Measurements from ENCODE around the gene TBC1D26.
"Not testable (repeated sequence)": the region's sequence is repeated elsewhere in the genome, so short reads cannot be mapped to it uniquely, and the experiment has no call there.

TBC1D26 gene

DNA sequence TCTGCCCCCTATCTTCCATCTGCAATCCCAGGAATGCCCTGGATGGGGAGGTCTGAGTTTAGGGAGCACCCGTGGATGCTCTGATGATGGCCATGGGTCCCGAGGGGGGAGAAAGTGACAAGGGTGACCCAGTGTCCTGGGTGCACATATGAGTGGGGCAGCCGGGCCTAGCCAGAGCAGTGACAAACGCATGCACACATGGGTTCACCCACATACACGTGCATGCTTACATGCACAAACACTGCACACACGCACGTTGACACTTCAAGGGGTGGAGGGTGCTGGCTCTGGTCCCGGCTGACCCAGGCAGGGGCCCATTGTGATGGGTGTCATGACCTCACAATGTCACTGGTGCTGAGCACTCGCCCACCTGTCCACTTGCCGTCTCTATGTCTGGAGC lies at the start of gene TBC1D26:
TSS of gene TBC1D26 (plus strand) at position 384 of the 400 bp plus-strand sequence. CDS start 3,066 bp downstream, outside the sequence.
- DNase-seq; H3K36me3 Mint-ChIP-seq (ENCODE audit: low read depth); H3K27me3 Mint-ChIP-seq; H3K9me3 Mint-ChIP-seq; H3K27ac Mint-ChIP-seq; H3K4me3 Mint-ChIP-seq; H3K4me1 Mint-ChIP-seq (ENCODE audit: low read depth): not testable (repeated sequence)

DNA sequence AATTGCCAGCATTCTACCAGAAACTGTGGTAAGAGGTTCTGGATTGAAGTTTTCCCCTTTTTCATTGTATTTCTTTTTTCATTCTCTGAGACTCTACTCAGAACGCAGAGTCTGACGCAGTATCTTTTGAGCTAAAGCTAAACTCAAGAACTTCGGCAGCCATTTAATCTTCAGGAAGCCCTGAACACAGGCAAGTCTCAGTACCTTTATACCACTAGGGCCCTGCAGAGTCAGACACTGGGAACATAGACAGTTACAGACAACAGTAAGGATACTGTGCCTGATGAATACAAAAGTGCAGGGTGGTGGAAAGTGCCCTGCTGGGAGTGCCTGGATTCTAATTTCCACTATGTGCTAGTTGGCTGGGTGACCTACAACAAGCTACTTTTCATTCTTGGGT lies 48.9 kb upstream of the TBC1D26 start:
- not testable (repeated sequence) for H3K27me3 Mint-ChIP-seq, DNase-seq

DNA sequence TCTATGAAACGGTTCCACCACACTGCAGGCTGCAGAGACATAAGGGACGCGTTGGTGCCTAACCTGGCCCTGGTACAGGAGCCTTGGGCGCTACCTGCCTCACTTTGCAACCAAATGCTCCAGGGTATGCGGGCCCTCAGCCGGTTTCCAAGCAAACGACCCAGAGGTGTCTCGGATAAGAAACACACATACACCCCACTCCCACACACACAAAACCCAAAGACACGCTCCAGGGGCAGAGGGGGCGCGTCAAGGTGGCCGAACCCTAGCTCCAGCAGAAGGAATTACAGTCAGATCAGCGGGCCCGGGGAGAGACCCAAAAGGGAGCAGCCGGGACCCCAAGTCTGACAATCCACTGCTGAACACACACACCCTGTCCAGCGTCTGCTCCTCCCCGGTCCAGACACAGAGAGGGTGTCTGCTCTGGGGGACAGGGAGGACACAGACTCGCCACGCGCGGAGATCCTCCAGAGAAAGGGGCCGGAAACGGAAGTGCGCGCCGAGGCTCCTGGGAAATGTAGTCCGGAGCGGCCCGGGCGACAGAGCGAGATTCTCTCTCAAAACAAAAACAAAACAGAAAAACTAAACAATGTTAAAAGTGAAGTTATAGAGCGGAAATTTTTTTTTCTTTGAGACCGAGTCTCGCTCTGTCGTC lies 48.1 kb upstream of the TBC1D26 start, which contains the start of gene TRIM16:
TSS of gene TRIM16 (minus strand) at position 488 of the 655 bp plus-strand sequence. CDS start 32,702 bp downstream, outside the sequence.
- H3K9me3 Mint-ChIP-seq, H3K27me3 Mint-ChIP-seq: not testable (repeated sequence)
- Mint-ChIP-seq H3K27ac (peak within 1 kb of the TSS; percentile 94), H3K4me1 (ENCODE audit: low read depth) (peaks cover 28% of the 10 kb centered on the region), H3K36me3 (ENCODE audit: low read depth) (peaks cover 22% of the 10 kb centered on the region), H3K4me3 (peak within 1 kb of the TSS; percentile 95)
- peak; percentile 89 for DNase-seq

More for the DNA sequence above, 48.9 kb upstream of the TBC1D26 start:
- Mint-ChIP-seq H3K36me3 (ENCODE audit: low read depth) (peaks cover 26% of the 10 kb centered on the region), H3K4me1 (ENCODE audit: low read depth) (peaks cover 28% of the 10 kb centered on the region), H3K27ac (peak overlapping the region; percentile 94), H3K4me3 (peak overlapping the region; percentile 95)
- not testable (repeated sequence) for H3K9me3 Mint-ChIP-seq

DNA sequence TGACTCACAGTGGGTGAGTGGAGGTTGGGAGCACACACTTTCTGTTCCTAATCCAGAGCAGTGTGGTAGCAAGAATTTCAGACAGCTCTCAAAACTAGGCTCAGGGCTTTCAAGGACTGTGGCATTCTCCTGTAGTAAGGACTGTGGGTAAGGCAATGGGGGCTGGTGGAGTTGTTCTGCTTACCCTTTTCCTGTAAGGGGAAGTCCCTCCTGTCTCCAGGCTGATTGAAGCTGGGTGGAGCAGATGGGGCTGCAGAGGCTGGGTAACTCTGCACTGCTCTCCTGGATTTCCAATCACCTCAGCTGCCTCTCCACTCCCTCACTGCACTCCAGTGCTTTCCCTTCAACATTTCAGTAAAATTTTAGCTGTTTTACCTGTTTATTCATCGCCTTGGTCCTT lies 44.6 kb upstream of the TBC1D26 start:
- H3K27me3 Mint-ChIP-seq; H3K36me3 Mint-ChIP-seq (ENCODE audit: low read depth); H3K9me3 Mint-ChIP-seq; H3K4me3 Mint-ChIP-seq; DNase-seq; H3K27ac Mint-ChIP-seq: not testable (repeated sequence)
- H3K4me1 Mint-ChIP-seq (ENCODE audit: low read depth) = peaks cover 19% of the 10 kb centered on the region

DNA sequence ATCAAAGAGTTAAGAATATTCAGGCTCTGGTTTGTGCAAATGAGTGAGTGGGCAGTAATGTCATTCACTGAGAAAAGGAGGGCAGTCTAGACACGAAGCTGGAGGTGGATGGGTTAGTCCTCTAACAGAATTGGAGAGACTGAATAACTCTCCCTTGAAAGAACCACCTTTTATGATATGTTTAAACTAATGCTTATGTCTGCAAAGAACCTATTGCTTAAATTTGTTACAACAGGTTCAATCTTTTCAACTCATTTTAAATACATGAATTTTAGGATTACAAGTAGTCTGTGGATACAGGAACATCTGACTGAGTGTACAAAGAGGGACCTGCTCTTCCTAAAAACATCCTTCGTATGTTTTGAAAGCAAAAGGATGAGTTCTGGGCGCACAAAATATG lies 33.1 kb upstream of the TBC1D26 start:
- H3K4me3 Mint-ChIP-seq = peak overlapping the region; percentile 84
- H3K36me3 Mint-ChIP-seq (ENCODE audit: low read depth) = peaks cover 30% of the 10 kb centered on the region
- H3K4me1 Mint-ChIP-seq (ENCODE audit: low read depth) = peaks cover 15% of the 10 kb centered on the region
- not testable (repeated sequence) for H3K27me3 Mint-ChIP-seq, DNase-seq, H3K9me3 Mint-ChIP-seq
- peak overlapping the region; percentile 90 for H3K27ac Mint-ChIP-seq

DNA sequence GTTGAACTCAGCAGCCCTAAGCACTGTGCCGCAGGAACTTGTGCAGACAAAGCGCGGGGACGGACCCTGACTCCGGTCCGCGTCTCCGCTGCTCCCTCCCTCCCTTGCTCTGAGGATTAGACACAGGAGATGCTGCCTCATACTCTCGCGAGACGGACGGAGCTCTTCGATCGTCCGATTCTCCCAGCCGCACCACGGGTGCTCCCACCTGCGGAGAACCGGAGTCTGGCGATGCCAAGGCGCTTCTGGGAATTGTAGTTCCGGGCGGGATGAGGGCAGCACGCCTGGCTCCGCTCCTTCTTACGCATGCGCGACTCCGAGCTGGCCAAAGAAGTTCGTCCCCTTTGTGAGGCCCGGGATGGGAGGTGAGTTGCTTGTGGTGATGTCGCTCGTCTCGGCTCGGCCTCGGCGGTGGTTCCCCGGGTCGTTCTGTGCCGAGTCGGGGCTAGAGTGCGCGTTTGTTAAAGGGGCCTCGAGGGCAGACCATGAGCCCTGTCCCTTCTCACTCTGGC lies 32.6 kb upstream of the TBC1D26 start, which contains the start of gene ZNF286A:
TSS of gene ZNF286A (plus strand) at position 340 of the 512 bp plus-strand sequence. CDS start 578 bp downstream, outside the sequence.
- H3K27ac Mint-ChIP-seq = peak within 1 kb of the TSS; percentile 90
- DNase-seq = peak; percentile 92
- H3K9me3 Mint-ChIP-seq, H3K27me3 Mint-ChIP-seq: not testable (repeated sequence)
- H3K4me3 Mint-ChIP-seq = peak within 1 kb of the TSS; percentile 84
- peaks cover 32% of the 10 kb centered on the region for H3K36me3 Mint-ChIP-seq (ENCODE audit: low read depth)
- peaks cover 15% of the 10 kb centered on the region for H3K4me1 Mint-ChIP-seq (ENCODE audit: low read depth)

DNA sequence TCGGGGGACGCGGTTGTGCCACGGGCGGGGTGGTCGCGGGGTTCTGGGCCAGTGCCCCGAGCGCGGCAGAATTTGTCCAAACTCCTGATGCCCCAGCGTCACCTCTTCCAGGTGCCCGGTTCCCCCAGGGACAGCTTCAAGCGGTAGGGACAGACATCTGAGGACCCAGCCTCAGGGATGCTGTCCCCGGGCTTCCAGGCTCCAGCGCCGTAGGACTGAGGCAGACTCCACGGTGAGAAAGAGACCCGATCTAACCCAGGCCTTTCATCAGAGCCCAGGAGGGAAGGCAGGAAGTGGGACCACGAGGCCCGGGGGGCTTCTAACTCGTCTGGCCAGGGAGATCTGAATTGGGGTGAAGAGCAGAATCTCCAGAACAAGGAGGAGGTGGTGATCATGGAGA lies 32.1 kb upstream of the TBC1D26 start:
- H3K9me3 Mint-ChIP-seq = not testable (repeated sequence)

DNA sequence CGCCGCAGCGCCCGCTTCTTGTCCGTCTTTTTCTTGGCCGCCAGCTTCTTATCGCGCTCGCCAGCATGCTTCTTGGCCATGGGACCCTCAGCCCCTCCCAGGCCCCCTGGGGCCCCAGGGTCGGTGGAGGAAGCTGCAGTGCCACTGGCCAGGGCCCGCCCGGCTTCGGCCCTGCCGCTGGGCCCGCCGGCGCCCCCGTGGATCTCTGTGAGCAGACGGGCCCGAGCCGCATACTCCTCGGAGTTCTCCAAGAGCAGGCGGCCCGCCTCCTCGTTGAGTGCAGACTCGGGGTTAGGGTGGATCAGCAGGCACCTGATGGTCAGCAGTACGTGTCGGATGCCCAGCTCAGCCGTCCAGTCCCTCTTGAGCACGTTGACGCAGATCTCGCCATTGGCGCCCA lies 27.8 kb upstream of the TBC1D26 start:
- Mint-ChIP-seq H3K9me3 (peaks cover 17% of the 10 kb centered on the region), H3K36me3 (ENCODE audit: low read depth) (peaks cover 73% of the 10 kb centered on the region), H3K4me1 (ENCODE audit: low read depth) (peaks cover 10% of the 10 kb centered on the region)
- H3K4me3 Mint-ChIP-seq, H3K27me3 Mint-ChIP-seq, H3K27ac Mint-ChIP-seq, DNase-seq: not testable (repeated sequence)

More for the DNA sequence above, 32.1 kb upstream of the TBC1D26 start:
- H3K4me1 Mint-ChIP-seq (ENCODE audit: low read depth) = peaks cover 15% of the 10 kb centered on the region
- H3K27ac Mint-ChIP-seq = peak overlapping the region; percentile 90
- not testable (repeated sequence) for DNase-seq, H3K27me3 Mint-ChIP-seq
- H3K4me3 Mint-ChIP-seq = peak overlapping the region; percentile 84
- peaks cover 36% of the 10 kb centered on the region for H3K36me3 Mint-ChIP-seq (ENCODE audit: low read depth)

DNA sequence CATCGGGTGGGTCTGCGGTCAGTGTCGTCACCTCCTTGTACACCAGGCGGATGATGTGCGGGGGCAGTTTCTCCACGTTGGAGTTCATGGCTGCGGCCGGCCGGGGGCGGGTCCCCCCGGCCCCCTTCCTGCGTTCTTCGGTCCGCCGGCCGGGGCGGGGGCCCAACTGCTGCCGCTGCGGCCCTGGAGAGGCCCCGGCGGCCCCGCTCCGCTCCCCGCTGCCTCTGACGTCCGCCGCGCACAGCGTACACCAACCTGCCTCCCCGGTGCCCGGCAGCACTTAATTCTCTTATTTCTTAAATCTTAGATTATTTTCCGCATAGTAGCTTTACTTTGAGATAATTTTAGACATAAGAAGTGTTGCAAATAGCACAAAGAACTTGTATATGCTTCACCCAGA lies 27.3 kb upstream of the TBC1D26 start:
- peaks cover 21% of the 10 kb centered on the region for H3K9me3 Mint-ChIP-seq
- H3K4me3 Mint-ChIP-seq; DNase-seq; H3K27ac Mint-ChIP-seq; H3K27me3 Mint-ChIP-seq; H3K4me1 Mint-ChIP-seq (ENCODE audit: low read depth): not testable (repeated sequence)
- peaks cover 74% of the 10 kb centered on the region for H3K36me3 Mint-ChIP-seq (ENCODE audit: low read depth)

DNA sequence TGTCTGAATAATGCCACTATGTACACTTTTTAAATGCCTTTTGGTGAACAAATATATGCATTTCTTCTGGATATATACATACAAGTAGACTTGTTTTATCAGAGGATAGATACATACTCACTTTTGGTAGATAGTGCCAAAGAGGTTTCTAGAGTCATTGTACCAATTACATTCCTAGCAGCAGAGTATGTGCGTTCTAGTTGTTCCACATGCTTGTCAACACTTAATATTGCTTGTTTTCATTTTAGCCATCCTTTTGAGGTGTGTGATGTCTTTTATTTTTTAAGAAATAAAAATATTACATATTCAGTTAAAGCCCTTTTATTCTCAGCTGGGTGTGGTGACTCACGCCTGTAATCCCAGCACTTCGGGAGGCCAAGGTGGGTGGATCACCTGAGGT lies 23.2 kb upstream of the TBC1D26 start:
- Mint-ChIP-seq H3K36me3 (ENCODE audit: low read depth) (peaks cover 86% of the 10 kb centered on the region), H3K9me3 (peaks cover 28% of the 10 kb centered on the region)
- not testable (repeated sequence) for H3K27ac Mint-ChIP-seq; H3K27me3 Mint-ChIP-seq; H3K4me3 Mint-ChIP-seq; H3K4me1 Mint-ChIP-seq (ENCODE audit: low read depth); DNase-seq

DNA sequence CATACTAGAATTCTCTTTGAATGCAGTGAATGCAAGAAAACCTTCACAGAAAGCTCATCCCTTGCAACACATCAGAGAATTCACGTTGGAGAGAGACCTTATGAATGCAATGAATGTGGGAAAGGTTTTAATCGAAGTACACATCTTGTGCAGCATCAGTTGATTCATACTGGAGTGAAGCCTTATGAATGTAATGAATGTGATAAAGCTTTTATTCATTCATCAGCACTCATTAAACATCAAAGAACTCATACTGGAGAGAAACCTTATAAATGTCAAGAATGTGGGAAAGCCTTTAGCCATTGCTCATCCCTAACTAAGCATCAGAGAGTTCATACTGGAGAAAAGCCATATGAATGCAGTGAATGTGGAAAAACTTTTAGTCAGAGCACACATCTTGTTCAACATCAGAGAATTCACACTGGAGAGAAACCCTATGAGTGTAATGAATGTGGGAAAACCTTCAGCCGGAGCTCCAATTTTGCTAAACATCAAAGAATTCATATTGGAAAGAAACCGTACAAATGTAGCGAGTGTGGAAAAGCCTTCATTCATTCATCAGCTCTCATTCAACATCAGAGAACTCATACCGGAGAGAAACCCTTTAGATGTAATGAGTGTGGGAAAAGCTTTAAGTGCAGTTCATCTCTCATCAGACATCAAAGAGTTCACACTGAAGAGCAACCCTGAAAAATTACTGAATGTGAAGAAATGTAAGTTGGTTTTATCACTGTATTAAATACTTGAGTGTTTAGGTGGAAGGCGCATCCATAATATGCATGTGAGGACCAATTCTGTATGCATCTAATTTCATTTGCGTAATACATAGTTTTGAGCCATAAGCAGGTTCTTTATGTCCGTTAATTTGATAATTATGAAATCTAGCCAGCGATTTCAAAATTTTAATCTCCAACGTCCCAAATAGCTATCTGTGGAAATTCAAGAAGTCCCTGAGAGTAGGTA lies 15.2 kb upstream of the TBC1D26 start:
- Mint-ChIP-seq H3K36me3 (ENCODE audit: low read depth) (peaks cover 71% of the 10 kb centered on the region), H3K9me3 (peaks cover 24% of the 10 kb centered on the region)
- not testable (repeated sequence) for DNase-seq; H3K27ac Mint-ChIP-seq; H3K4me3 Mint-ChIP-seq; H3K27me3 Mint-ChIP-seq; H3K4me1 Mint-ChIP-seq (ENCODE audit: low read depth)

DNA sequence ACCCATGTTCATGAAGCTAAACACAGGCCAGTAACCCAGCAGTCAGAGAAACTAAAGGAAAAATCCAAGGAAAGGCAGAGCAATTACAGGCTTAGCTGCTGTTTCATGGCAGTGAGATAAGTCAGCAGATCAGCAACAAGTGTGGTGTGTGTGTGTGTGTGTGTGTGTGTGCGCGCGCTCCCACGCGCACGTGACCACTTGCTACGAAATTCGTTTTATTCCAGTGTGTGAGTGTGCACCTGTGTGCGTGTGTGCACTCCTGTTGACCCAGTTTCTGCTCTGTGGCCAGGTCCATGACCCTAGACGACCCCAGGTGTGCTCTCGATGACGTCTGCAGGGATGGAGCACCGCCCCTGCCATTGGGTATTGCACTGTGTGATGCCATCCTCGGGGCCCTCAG lies 1.5 kb upstream of the TBC1D26 start:
- not testable (repeated sequence) for H3K27me3 Mint-ChIP-seq; H3K36me3 Mint-ChIP-seq (ENCODE audit: low read depth); H3K9me3 Mint-ChIP-seq; H3K27ac Mint-ChIP-seq; H3K4me1 Mint-ChIP-seq (ENCODE audit: low read depth); H3K4me3 Mint-ChIP-seq; DNase-seq

DNA sequence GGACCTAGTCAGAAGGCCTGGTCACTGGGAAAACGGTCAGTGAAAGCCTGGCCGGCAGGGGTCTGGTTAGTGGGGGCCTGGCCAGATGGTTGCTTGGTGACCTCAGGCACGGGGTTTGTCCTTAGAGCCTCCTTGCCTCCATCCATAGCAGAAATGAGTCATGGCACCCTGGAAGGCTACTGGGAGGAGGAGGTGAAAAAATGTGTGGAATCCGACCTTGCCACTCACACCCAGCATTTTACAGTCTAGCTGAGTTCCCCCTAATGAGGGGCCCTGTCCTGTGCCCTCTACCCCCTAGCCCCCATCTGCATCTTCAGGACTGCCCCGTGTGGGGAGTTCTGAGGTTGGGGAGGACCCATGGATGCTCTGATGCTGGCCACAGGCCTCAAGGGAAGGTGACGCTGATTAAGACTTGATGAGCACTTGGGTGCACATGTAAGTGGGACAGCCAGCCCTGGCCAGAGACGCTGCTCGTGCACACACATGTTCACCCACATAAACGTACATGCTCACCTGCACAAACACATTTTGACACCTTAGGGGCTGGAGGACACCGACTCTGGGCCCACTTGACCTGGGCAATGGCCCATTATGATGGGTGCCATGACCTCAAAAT lies 1.2 kb downstream of the TBC1D26 start:
- H3K27me3 Mint-ChIP-seq; H3K4me3 Mint-ChIP-seq; H3K9me3 Mint-ChIP-seq; H3K27ac Mint-ChIP-seq; DNase-seq; H3K4me1 Mint-ChIP-seq (ENCODE audit: low read depth); H3K36me3 Mint-ChIP-seq (ENCODE audit: low read depth): not testable (repeated sequence)

DNA sequence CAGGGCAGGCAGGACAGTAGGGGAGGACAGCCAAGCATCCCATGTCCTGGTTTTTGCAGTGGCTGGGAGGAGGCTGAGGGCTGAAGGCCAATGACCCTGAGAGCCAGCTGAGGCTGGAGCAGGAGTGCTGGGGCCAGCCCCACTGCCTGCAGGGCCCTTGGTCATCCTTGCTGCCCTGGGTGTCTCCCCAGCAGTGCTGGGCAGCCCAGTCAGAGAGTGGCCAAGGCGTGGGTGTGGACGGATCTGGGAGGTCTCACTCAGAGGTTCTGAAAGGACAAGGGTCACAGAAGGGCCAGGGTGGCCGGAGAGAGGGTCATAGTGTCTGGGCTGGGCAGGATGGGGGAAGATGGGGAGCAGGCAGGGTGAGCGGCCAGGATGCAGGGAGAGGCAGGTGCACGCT lies 4.5 kb downstream of the TBC1D26 start:
- H3K27me3 Mint-ChIP-seq = peaks cover 10% of the 10 kb centered on the region
- H3K36me3 Mint-ChIP-seq (ENCODE audit: low read depth); H3K4me1 Mint-ChIP-seq (ENCODE audit: low read depth); H3K9me3 Mint-ChIP-seq; H3K27ac Mint-ChIP-seq; H3K4me3 Mint-ChIP-seq; DNase-seq: not testable (repeated sequence)

Measured in activated T-cell treated with anti-CD3 and anti-CD28 coated beads, Interleukin-2, amount 50 U/mL, for 24 hours (primary cell).